ENCODE measurements around the gene TNRC6C.
"Not testable (repeated sequence)": the region's sequence is repeated elsewhere in the genome, so short reads cannot be mapped to it uniquely, and the experiment has no call there.

Gene TNRC6C

DNA sequence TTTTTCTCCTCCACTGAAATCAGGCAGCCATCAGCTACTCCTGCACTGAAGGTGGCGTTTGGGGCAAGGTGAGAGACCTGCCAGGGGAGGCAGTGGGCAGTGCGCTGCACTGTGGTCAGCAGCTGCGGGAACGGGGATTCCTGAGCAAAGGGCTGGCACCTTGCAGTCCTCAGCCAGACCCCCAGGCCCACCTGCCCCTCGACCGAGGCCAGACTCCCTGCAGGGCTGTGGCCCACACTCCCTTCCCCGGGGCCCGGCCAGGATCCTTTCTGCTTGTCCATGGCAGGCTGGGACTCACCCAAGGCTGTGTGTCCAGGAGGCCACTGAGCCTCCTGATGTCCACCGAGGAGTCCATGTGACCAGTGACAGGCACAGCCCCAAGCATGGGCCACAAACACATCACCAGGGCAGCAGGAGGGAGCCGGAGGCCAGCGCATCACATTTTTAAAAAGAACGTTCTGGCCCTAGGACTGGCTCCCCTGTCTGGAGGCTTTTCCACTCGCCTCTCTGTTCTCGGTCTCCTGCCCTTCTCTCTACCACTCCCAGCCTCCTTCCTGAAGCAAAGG is 28.5 kb upstream of the TNRC6C start:
- DNase-seq (ENCODE audit: low spot score) = no peak

DNA sequence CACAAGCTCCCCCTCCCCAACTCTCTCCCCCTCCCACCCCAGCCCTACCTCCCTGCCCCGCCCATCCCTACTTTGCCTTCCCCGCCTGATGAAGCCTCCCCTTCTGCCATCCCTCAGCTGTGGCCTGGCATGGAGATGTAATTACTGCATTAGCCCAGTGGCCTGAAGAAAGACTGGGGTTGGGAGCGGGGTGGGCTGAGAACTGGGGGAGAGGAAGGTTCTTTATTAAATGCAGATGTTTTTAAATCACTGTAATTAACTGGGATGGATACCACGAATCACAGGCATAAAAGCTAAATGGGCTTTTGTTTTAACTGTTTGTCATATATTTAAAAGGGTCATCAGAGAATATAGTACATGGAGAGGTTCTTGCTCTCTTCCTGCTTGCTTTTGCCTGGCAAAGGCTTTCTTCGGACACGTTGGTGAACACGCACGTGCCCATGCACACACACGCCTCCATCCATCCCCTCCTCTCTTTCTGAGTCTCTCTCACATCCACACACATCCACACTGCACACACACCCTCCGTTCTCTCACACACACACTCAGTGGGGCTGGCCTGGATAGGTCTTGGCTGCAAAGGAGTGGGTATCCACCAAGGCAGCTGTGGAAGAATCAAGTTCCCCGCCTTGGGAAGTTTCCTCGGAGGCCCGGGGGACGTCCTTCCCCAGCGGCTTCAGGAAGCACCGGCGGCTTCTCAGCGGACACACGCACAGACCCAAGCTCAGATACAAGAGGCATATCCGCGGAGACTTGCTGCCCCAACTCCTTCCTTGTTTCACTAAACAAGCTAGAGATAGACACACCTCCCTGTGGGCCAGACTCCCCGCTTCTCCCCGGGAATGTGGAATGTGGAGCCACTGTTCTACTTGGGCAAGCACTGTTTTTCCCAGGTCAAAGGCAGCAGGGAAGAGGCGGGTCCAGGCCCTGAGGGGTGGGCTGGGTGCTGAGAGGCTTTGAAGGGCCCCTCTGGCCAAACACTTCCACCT is 27.4 kb upstream of the TNRC6C start:
- DNase-seq (ENCODE audit: low spot score) = no peak

DNA sequence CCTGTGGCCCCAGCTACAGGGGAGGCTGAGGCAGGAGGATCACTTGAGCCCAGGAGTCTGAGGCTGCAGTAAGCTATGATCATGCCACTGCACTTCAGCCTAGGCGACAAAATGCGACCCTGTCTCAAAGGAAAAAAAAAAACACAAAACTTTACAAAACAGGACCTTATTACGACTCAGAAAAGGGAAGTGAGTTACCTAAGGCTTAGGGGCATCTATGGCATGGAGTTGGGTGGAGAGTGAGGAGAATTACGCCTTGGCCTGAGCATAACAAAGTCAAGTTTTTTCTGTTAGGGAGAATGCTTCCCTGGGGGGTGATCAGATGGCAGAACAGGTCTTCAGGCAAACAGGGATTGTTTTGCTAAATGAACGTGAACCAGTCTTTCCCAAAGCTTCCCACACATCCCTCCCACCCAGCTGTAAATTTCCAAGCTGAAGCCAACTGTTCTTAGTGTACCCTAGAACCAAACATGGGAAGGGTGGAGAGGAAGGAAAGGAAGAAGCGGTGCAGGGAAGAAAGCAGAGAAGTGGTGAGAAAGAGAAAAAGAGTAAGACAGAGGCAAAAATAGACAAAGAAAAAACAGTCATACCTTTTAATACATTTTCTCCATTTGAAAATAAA is 24.6 kb upstream of the TNRC6C start:
- DNase-seq (ENCODE audit: low spot score) = no peak

DNA sequence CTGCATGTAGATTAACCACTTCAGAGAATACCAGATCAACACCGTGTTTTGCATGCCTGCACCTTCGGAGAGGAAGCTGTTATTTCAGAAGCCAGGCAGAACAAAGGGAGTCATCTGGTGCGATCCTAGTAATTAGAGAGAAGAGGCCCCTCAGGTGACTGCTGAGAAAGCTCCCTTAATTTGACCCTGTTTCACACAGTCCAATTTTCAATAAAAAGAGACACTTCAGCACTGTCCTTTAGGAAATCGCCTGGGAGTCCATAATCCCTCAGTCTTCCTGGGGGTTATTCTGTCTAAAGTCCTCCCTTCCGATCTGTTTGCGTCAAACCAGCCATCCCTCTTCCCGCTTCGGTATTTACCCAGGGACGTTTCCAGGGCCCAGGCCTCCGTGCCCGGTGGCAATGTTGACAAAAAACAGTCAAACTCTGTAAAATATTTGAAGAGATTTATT is 23.4 kb upstream of the TNRC6C start:
- DNase-seq (ENCODE audit: low spot score) = no peak

DNA sequence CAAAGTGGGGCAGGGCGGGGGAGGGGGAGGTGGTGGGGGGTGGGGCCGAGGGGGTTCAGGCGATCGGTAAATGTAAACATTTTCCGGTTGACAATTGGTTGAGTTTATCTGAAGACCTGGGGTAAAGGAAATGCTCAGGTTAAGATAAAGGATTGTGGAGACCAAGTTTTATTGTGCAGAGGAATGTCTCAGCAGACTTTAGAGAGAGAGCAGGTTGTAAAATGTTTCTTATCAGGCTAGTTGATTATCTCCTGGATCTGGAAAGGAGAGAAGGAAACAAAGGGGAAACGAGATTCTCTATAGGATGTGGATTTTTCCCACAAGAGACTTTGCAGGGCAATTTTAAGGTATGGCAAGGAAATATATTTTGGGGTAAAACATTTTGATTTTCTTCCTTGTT is 22.8 kb upstream of the TNRC6C start:
- DNase-seq (ENCODE audit: low spot score) = not testable (repeated sequence)

DNA sequence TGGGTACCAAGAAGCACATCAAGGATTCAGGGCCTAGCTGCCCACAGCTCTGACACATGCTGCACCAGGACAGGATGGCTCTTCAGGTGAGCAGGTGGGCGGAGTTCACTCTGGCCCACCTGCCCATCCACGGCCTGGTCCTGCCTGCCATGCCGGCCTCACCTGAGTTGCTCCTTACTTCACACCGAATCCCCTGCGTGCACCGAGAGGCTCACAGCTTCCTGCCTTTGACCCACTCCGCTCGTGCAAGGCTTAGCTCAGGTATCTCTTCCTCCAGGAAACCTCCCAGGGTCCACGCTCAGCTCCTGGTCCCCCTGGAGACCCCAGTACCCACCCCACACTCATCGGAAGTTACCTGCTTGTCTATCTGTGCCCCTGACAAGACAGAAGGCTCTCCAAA is 21.6 kb upstream of the TNRC6C start:
- DNase-seq (ENCODE audit: low spot score) = no peak

DNA sequence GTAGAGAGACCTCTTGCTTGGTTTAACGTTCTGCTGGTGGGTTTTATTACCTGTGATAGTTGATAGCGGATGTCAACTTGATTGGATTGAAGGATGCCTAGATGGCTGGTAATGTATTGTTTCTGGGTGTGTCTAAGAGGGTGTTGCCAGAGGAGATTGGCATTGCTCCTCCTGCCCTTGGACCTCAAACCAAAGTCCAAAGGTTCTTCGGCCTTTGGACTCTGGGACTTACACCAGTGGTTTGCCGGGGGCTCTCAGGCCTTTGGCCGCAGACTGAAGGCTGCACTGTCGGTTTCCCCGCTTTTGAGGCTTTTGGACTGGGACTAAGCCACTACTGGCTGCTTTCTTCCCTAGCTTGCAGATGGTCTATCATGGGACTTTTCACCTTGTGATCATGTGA is 17.5 kb upstream of the TNRC6C start:
- DNase-seq (ENCODE audit: low spot score) = no peak

DNA sequence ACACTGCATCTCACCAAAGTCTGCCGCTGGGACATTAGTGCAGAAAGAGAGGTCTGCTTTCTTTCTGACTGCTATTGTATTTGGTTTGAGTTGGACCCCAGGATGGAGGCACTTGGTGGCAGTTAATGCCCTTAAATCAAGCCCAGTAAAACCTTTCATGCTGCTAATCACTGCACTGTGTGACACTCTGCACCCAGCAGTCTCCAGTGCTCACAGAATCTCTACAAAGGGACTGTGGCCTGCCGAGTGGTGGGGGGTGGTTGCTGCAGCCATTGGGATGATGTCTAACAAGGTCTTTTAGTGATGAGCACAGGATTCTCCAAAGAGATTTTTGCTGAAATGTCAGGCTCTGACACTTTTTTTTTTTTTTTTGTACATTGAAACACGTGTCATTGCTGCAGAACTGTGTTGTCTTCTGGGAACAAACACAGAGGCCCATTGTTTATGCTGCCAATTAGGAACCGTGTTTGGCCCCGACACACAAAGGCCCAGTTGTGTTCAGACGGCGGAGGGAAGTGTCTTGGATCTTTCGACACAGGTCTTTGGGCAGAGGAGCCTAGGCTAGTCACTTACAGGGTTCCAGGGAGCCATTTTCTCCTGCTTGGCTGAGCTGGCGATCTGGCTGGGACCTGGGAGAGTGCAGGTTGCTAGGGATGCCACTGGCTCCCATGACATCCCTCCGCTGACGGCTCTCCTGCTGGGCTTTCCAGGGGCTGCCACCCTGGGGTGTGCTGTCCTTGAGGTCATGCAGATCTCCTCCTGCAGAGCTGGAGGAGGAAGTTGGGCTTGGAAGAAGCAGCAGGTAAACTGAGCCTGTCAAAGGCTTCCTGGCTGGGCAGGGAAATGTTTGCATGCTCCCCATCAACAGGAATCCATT is 16.2 kb upstream of the TNRC6C start:
- DNase-seq (ENCODE audit: low spot score) = peak; percentile 96

DNA sequence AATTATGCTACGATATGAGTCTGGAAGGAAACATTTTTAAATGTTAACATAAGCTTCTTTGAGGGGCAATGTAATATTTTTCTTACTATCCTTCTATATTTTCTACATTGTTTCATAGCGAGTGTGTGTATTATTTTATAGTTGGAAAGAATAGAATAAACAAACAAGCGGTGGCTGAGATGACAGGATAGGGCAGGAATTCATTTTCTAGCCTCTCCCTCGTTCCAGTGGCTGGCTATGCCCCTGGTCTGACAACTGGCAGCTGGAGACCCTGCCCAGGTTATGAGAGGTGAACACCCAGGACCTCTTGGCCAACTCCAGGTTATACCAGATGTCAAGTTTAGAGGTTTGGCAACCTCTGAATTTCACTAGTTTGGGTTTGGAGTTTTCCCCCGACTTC is 14.5 kb upstream of the TNRC6C start:
- no peak for DNase-seq (ENCODE audit: low spot score)

DNA sequence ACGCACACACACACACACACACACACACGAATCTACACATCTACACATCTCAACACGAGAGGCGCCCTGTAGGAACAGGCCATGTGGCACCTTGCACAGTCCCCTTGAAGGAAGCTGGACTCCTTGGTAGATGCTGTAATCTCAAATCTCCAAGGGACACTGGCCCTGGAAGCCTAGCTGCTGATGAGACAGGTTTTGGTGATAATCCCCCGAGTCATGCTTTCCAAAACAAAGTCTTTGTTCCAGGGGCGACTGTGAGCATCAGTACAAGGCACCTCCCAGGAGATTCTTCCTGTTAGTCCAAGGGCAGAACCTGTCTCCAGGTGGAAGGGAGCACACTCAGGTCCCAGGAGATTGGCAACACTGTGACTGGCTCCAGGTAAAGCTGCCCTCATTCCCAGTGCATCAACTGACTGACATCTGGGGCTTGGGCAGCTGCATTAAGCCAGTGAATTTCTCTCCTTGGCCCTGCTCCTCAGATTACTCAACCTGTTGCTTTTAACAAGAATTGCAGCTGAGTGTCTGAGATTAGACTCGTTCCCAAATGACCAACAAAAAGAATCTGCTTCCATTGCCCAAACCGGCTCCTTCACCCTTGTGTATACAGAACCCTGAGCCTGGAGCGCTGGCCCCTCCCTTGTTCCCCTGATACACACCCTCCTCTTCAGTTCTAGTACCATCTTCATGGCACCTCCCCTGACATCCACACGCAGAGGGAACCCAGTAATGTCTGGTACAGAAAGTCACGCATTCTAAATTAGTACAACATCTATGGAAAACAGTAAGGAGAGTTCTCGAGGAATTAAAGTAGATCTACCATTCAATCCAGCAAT is 13.9 kb upstream of the TNRC6C start:
- DNase-seq (ENCODE audit: low spot score) = no peak

DNA sequence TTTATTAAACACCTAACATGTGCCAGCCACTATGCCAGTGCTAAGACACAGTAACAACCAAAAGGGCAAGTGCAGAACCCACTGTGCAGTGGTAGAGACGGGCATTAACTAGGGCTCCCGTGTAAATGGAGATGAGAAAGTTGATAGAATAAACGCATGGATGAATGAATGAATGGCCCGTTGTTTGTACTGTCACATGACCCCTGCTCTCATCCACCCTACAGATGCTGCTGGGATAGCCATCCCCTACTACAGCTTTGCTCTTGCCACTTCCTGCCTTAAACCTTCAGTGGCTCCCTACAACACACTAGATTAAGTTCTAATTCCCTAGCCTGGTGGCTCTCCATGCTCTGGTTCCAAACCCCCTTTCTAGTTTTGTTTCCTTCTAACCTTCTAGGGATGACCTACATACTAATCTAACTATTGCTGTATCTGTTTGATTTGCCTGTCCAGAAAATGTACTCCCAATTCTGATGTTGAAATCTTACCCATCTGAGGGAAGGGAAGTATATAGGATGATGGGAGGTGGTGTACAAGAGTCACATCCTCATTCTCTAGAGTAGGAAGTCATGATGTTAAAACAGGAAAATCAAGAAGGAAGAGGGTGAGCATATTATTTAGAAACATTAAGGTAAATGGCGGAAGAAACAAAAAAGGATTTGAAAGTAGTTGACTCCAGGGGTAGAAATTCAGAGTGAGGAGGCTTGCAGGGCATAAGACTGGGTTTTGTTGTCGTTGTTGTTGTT is 11.4 kb upstream of the TNRC6C start:
- DNase-seq (ENCODE audit: low spot score) = no peak

DNA sequence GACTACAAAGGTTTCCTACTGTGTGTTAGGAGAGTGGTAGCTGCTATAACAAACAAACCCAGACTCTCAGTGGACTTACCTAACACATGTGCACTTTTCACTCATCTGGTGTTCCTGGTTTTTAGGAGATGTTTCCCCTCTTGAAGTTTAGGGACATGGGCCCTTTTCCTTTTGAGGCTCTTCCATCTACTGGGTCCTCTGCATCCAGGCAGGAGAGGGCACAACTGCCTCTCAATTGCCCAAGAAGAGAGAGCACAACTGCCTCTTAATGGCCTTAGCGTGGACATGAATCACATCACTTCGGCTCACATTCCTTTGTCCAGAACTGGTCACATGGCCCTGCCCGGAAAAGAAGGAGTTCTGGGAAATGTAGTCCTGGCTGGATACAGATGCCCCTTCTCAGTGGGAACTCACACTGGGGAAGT is 9.8 kb upstream of the TNRC6C start:
- peak; percentile 77 for DNase-seq (ENCODE audit: low spot score)

DNA sequence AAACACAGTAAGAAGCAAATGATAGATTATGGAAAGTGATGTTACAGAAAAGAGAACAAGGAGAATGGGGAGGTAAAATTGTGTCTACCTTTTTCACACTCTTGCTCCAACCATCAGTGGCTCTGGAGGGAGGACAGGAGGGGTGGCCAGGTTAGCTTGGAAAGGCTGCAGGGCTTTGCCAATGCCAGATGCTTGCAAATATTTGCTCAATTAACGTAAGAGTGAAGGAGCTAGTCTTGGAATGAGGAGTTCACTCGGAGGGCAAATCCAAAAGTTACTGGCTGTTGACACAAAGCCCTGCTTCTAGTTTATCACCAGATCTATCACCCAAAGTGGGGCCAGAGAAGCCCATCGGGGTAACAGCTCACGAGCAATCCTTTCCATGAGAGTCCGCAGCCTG is 7.4 kb upstream of the TNRC6C start:
- no peak for DNase-seq (ENCODE audit: low spot score)

DNA sequence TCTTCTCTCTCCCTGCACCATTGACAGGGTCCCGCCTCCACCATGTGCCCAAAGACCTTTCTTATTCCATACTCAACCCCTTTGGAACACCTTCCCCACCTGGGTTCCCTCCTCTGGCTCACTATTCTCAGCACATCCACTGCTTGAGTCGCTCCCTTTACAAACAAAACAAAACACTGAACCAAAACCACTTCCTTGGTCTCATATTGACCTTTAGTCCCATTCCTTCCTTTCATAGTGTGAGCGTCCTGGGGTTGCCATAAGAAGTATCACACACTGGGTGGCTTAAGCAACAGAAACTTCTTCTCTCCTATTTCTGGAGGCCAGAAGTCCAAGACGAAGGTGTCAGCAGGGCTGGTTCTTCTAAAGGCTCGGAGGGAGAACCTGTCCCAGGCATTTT is 6.1 kb upstream of the TNRC6C start:
- DNase-seq (ENCODE audit: low spot score) = no peak

DNA sequence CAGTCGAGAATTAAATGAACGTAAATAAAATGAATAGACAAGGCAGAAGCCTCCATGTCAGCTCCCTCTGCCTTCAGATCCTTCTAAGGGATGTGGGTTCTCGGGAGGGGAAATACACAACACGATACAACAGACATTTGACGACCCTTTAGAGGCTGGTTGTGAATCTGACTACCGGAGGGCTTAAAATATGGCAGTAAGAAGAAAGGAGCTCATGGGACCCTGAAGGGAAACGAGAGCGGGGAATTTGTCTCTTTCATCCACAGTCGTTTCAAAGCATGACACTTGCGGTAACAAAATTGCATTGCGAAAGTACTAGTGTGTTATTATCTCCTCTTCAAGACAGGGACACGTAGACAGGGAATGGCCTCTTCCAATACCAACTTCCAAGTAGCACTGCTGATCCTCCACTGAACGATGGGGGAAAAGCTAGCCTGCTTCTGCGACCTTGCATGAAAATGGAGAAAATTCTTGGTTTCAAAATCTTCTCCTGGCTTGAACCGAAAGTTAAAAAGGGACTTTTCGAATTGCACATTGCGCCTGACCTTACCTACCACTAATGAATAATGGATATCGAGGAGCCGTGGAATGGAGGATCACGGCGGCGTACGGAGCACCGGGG is 1.2 kb upstream of the TNRC6C start:
- peak; percentile 42 for DNase-seq (ENCODE audit: low spot score)

DNA sequence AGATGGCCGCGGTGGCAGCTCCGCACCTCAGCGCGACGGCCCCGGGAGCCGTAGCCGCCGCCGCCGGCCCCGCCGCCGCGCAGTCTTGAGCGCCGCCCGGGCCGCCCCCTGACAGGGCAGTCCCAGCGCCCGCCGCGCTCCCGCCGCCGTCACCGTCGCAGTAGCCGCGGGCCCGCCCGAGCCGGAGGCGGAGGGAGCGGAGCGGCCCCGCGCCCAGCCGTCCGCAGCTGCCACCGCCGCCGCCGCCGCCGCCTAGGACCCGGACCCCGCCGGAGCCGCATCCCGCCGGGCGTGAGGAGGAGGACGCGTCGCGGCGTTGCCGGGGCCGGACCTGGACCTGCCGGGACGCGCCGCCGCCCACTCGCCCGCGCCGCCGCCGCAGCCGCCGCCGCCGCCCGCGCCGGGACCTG is 218 bp downstream of the TNRC6C start:
- DNase-seq (ENCODE audit: low spot score) = no peak

DNA sequence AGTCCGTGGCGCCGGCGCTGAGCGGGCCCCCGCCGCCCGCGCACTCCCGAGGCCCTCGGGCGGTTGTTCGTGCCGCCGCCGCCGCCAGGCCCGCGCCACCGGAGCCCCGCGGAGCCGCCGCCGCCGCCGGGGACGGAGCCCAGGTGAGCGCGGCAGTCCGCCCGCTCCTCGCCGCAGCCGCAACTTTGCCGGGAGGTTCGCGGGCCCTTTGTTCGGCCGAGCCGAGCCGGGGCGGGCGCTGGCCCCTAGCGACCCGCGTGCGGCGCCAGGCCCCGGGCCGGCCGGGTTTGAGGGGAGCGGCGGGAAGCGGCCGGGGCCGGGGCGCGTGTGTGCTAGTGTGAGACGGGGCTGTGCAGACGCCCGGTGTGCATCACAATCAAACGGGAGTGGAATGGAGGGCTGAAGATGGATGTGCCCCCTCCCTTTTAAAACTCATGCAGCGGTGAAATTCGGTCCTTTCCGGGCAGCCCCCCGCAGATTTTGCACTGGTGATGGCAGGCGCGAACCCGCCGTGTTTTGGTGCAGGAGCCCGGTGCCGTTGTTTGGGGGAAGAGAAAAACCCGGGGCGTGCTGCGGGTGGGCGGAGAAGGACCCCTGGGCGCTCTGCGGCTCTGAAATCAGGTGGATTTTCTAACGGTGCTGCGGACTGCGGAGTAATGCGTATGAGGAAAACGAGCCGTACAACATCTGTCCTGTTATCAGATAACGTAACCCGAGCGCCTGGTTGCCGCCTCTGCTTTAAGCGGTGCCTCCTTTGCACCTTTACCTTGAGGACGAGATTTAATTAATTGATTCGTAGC is 823 bp downstream of the TNRC6C start:
- no peak for DNase-seq (ENCODE audit: low spot score)

DNA sequence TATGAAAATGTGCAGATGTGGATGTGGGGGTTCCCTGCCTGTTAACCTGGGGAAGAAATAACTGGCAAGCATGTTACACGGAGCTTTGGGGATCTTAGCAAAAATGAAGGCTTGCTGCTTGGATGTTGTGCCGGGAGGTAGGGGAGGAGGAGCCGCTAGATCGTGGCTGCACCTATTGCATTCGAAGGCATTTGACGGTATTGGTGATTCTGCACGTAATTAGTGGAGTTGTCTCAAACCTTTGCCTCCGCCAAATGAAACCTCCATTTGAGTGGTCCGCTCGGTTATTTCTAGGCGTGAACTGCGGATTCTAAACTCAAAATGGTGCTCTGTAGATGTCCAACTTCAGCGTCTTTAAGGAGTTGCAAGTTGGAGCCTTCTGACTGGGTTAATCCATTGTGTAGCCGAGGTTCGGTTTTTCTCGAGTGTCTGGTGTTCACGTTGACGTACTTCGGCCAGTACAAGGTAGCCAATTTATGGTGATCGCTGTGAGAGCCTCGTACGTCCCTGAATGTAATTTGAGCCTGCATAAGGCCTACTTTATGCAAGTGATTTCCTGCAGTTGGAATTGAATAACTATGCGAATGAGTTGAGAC is 1.5 kb downstream of the TNRC6C start:
- peak; percentile 52 for DNase-seq (ENCODE audit: low spot score)

DNA sequence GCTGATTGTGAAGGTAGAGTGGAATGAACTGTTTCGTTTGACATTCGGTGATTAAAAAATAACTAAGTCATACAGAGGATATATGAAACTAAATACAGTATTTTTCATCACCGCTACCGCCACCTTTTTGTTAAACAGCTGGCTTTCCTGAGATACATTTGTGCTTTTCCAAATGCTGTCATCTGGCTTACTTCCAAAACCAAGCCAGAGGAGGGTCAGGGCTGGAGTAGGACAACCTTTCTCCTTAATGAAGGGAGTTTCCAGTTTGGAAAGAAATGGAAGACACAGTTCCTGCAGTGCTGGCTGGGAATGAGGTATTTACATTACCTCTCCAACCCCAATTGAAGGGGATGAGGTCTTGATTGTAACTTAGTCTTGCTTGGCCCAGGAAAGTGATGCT is 3.2 kb downstream of the TNRC6C start:
- no peak for DNase-seq (ENCODE audit: low spot score)
